Breast epithelium (tissue), 4 donors: ENCODE results near the gene MYO9B. TPM values are rescaled to one million over a fixed set of nuclear protein-coding genes. Genes with fewer than 3 reads are reported as not detected.

Experiments
- DNase-seq, 2 donors: peaks; one replicate each; pipeline ENCODE4 v3.0.0-alpha.2; 2019; ENCODE audit warnings: low spot score in 2 of 2
- H3K27ac ChIP-seq, 2 donors: fragments of 200-600 bp; sonication (generic) in 1 of 2; one replicate each; pipeline ENCODE4 v1.5.1; 2016 to 2019; ENCODE audit warnings: mild to moderate bottlenecking in 1 of 2
- H3K27me3 ChIP-seq, 2 donors: fragments of 200-600 bp; sonication (generic) in 1 of 2; one replicate each; pipeline versions ENCODE4 v1.5.1 to v1.6.0; 2017 to 2019; ENCODE audit warnings: control low read depth in 1 of 2, mild to moderate bottlenecking in 1 of 2
- H3K36me3 ChIP-seq: fragments of 200-600 bp; one replicate; pipeline ENCODE4 v1.5.1; 2019
- H3K4me1 ChIP-seq, 2 donors: fragments of 200-600 bp; sonication (generic); one replicate each; pipeline ENCODE4 v1.5.1; 2016 to 2019; ENCODE audit warnings: control low read depth in 1 of 2
- H3K4me3 ChIP-seq, 3 donors: fragments of 200-600 bp; sonication (generic); 1 replicate in 2 of 3; 2 replicates in 1 of 3; pipeline ENCODE4 v1.5.1; 2016 to 2019; ENCODE audit warnings: mild to moderate bottlenecking in 3 of 3, moderate library complexity in 2 of 3
- H3K9me3 ChIP-seq, 2 donors: fragments of 200-600 bp; sonication (generic) in 1 of 2; one replicate each; pipeline ENCODE4 v1.5.1; 2016 to 2019; ENCODE audit warnings: control low read depth in 1 of 2
- CTCF ChIP-seq, 3 donors: fragments of 450-650 bp; IDR thresholded peaks; one replicate each; pipeline ENCODE4 v1.5.1; 2016 to 2017; ENCODE audit warnings: antibody characterized with exemption in 3 of 3, mild to moderate bottlenecking in 3 of 3, moderate library complexity in 3 of 3
- POLR2A ChIP-seq: fragments of 450-650 bp; IDR thresholded peaks from one replicate; pipeline ENCODE4 v1.6.1; 2016; ENCODE audit warnings: antibody characterized with exemption, mild to moderate bottlenecking, moderate library complexity
- POLR2AphosphoS5 ChIP-seq, 3 donors: sonication (generic); formaldehyde crosslinking; IDR thresholded peaks; one replicate each; pipeline ENCODE4 v1.6.1; 2017; ENCODE audit warnings: antibody characterized with exemption in 3 of 3
- intact Hi-C: fragments of 100-400 bp; cut with DNase I; formaldehyde crosslinking; loops from one replicate; pipeline ENCODE4 v1.15.1; 2023; ENCODE audit warnings: low total_unique reads
- total RNA-seq, 3 donors: library from RNA; depleted of rRNA; stranded (reverse); fragments of >200 nt; gene quantifications; one replicate each; pipeline ENCODE4 v1.1.0, GENCODE V29; 2016

MYO9B gene
- total RNA-seq = 10 to 100 TPM; 76.0 to 79.5 (median 77.4) TPM

GRCh38 chr19:17075035-17075863 is at the start of gene MYO9B, which contains the start of gene HAUS8:
Gene MYO9B (plus strand): TSS chr19:17075777. CDS start chr19:17101718, 25,941 bp downstream.
Gene HAUS8 (minus strand): TSS chr19:17075452. CDS start chr19:17075422, 30 bp downstream.
- H3K36me3 ChIP-seq = no peaks in the 10 kb centered on the region
- TF ChIP-seq CTCF (IDR thresholded peaks at IDR 0.05) = no peak
- TF ChIP-seq POLR2A = no peak
- TF ChIP-seq POLR2AphosphoS5 (IDR thresholded peaks at IDR 0.05) = peak; percentile 82 to 93 (median 87)
- H3K9me3 ChIP-seq = no peaks in the 10 kb centered on the region
- peak within 1 kb of the TSS; percentile 85 to 89 for H3K27ac ChIP-seq
- H3K27me3 ChIP-seq = no peaks in the 10 kb centered on the region
- H3K4me1 ChIP-seq = peaks cover 4 to 19% of the 10 kb centered on the region in 2 donors
- peak within 1 kb of the TSS; percentile 68 to 84 (median 74) for H3K4me3 ChIP-seq
- DNase-seq = peak; percentile 98 to 99
- intact Hi-C loops = no loop called here

- no peak for TF ChIP-seq CTCF (IDR thresholded peaks at IDR 0.05)
- TF ChIP-seq POLR2AphosphoS5 (IDR thresholded peaks at IDR 0.05) = no peak
- no peak for TF ChIP-seq POLR2A
- H3K27ac ChIP-seq = peak overlapping the region in 1 of 2 donors; percentile 65
- peaks cover 0 to 14% of the 10 kb centered on the region in 2 donors for H3K27me3 ChIP-seq
- H3K36me3 ChIP-seq = no peaks in the 10 kb centered on the region
- H3K4me1 ChIP-seq = no peaks in the 10 kb centered on the region
- intact Hi-C loops = loop anchor here (5.0 kb wide), 1 partner anchor 771 kb away; the partner anchor contains the start of gene B3GNT3
- H3K9me3 ChIP-seq = no peaks in the 10 kb centered on the region
- peak overlapping the region; percentile 25 to 63 (median 53) for H3K4me3 ChIP-seq
- no peak for DNase-seq
These were observed 49.5 kb upstream of the MYO9B start for GRCh38 chr19:17025991-17026658.

- H3K36me3 ChIP-seq = no peaks in the 10 kb centered on the region
- TF ChIP-seq POLR2AphosphoS5 (IDR thresholded peaks at IDR 0.05) = no peak
- TF ChIP-seq POLR2A = no peak
- TF ChIP-seq CTCF (IDR thresholded peaks at IDR 0.05) = no peak
- H3K27me3 ChIP-seq = peaks cover 0 to 14% of the 10 kb centered on the region in 2 donors
- H3K9me3 ChIP-seq = no peaks in the 10 kb centered on the region
- intact Hi-C loops = loop anchor here (5.0 kb wide), 1 partner anchor 770 kb away; the partner anchor contains the start of gene B3GNT3
- DNase-seq = no peak
- peak within 1 kb of the TSS; percentile 25 to 63 (median 53) for H3K4me3 ChIP-seq
- no peaks in the 10 kb centered on the region for H3K4me1 ChIP-seq
- H3K27ac ChIP-seq = peak within 1 kb of the TSS in 1 of 2 donors; percentile 65
These were observed 48.7 kb upstream of the MYO9B start, which contains the start of gene CPAMD8 for GRCh38 chr19:17026706-17027534. Gene CPAMD8 (minus strand): TSS chr19:17026810. CDS start chr19:17026642, 168 bp downstream.

- TF ChIP-seq POLR2A = no peak
- TF ChIP-seq POLR2AphosphoS5 (IDR thresholded peaks at IDR 0.05) = no peak
- no peak for TF ChIP-seq CTCF (IDR thresholded peaks at IDR 0.05)
These were observed 48.0 kb upstream of the MYO9B start for GRCh38 chr19:17027535-17027975.

More at GRCh38 chr19:17027535-17027975, 48.0 kb upstream of the MYO9B start:
- Histone ChIP-seq H3K4me1 (no peaks in the 10 kb centered on the region), H3K27me3 (peaks cover 0 to 14% of the 10 kb centered on the region in 2 donors), H3K36me3 (no peaks in the 10 kb centered on the region), H3K9me3 (no peaks in the 10 kb centered on the region), H3K27ac (no peak overlapping the region), H3K4me3 (no peak overlapping the region)
- DNase-seq = no peak
- intact Hi-C loops = loop anchor here (5.0 kb wide), 1 partner anchor 770 kb away; the partner anchor contains the start of gene B3GNT3
